Natural killer cell (primary cell): ENCODE measurements around the gene ADGRV1. TPM values are rescaled to one million over a fixed set of nuclear protein-coding genes. Genes with fewer than 3 reads are reported as not detected.

ENCODE experiments used
- ATAC-seq, 3 donors: fragments of 150-1000 bp in 2 of 3; fragments of 200-7000 bp in 1 of 3; cut with Tn5 transposase; 1 replicate in 1 of 3; 2 replicates in 2 of 3; pipeline ENCODE4 v1.10.0; 2021; ENCODE audit warnings: mild to moderate bottlenecking in 2 of 3, moderate library complexity in 2 of 3
- DNase-seq, 2 donors: peaks; one replicate each; pipeline versions ENCODE4 v3.0.0 to v3.0.0-alpha.2; 2013 to 2021; ENCODE audit warnings: mixed read lengths in 1 of 2
- H3K27ac ChIP-seq: one replicate; pipeline ENCODE4 v1.5.1; 2013; ENCODE audit warnings: mild to moderate bottlenecking, low read length
- H3K27me3 ChIP-seq: one replicate; pipeline ENCODE4 v1.6.1; 2013; ENCODE audit warnings: low read length; ENCODE audit not compliant: control insufficient read depth, insufficient read depth
- H3K36me3 ChIP-seq: one replicate; pipeline ENCODE4 v1.6.1; 2013; ENCODE audit warnings: low read length; ENCODE audit not compliant: control insufficient read depth, insufficient read depth
- H3K4me1 ChIP-seq: one replicate; pipeline ENCODE4 v1.6.1; 2013; ENCODE audit warnings: low read length; ENCODE audit not compliant: control insufficient read depth, insufficient read depth
- H3K4me3 ChIP-seq: one replicate; pipeline ENCODE4 v1.5.1; 2013; ENCODE audit warnings: low read length
- H3K9me3 ChIP-seq: one replicate; pipeline ENCODE4 v1.6.1; 2013; ENCODE audit warnings: low read length; ENCODE audit not compliant: control insufficient read depth, insufficient read depth
- H3K27ac Mint-ChIP-seq, 2 donors: one replicate each; pipeline ENCODE4 v1.8.0; 2022; ENCODE audit warnings: mild to moderate bottlenecking in 2 of 2, mixed read lengths in 2 of 2, moderate library complexity in 1 of 2
- H3K27me3 Mint-ChIP-seq, 2 donors: one replicate each; pipeline ENCODE4 v1.8.0; 2022; ENCODE audit warnings: low read depth in 2 of 2, mixed read lengths in 2 of 2
- H3K36me3 Mint-ChIP-seq: one replicate; pipeline ENCODE4 v1.8.0; 2022; ENCODE audit warnings: mixed read lengths
- H3K4me1 Mint-ChIP-seq, 2 donors: one replicate each; pipeline ENCODE4 v1.8.0; 2022; ENCODE audit warnings: mixed read lengths in 2 of 2
- H3K4me3 Mint-ChIP-seq: one replicate; pipeline ENCODE4 v1.8.0; 2022; ENCODE audit warnings: mild to moderate bottlenecking, moderate library complexity, mixed read lengths
- H3K9me3 Mint-ChIP-seq, 2 donors: one replicate each; pipeline ENCODE4 v1.8.0; 2022; ENCODE audit warnings: mixed read lengths in 2 of 2
- WGBS: methylation state at CpG from one replicate; pipeline ENCODE4 v1.1.7; 2013; ENCODE audit warnings: missing lambda C conversion rate; ENCODE audit not compliant: insufficient coverage; 5-methylcytosine and 5-hydroxymethylcytosine counted together
- intact Hi-C: fragments of 100-400 bp; cut with micrococcal nuclease; formaldehyde crosslinking; loops from one replicate; pipeline ENCODE4 v1.14.2; 2022
- total RNA-seq, 4 donors: library from RNA; stranded (reverse); fragments of 120-200 nt in 1 of 4; gene quantifications; one replicate each; pipeline versions ENCODE4 v1.2.3 to v1.2.4, GENCODE V29; 2013 to 2022
- TF ChIP-seq, protein P1 (sequence below): fragments of 200-600 bp; IDR thresholded peaks from one replicate; pipeline ENCODE4 v1.8.0; 2022; ENCODE audit warnings: antibody characterized with exemption

The ADGRV1 gene
- total RNA-seq, 3 donors from 2014 or later (not counting 1 experiment from before 2014, with no cell fraction given) = 0.50 to 0.71 TPM; not detected in 1

DNA sequence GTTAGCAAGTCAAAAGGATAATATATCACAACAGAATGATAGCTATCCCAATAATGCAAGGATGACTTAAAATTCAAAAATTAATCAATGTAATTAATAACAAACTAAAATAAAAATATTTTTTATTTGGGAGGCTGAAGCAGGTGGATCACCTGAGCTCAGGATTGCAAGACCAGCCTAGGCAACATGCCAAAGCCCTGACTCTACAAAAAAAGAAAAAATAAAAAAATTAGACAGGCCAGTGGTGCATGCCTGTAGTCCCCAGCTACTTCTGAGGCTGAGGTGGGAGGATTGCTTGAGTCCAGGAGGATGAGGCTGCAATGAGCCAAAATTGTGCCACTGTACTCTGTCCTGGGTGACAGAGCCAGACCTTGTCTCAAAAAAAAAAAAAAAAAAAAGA is 399.3 kb downstream of the ADGRV1 start:
- intact Hi-C loops = no loop called here
- no peaks in the 10 kb centered on the region for H3K36me3 ChIP-seq
- TF ChIP-seq, protein P1, sequence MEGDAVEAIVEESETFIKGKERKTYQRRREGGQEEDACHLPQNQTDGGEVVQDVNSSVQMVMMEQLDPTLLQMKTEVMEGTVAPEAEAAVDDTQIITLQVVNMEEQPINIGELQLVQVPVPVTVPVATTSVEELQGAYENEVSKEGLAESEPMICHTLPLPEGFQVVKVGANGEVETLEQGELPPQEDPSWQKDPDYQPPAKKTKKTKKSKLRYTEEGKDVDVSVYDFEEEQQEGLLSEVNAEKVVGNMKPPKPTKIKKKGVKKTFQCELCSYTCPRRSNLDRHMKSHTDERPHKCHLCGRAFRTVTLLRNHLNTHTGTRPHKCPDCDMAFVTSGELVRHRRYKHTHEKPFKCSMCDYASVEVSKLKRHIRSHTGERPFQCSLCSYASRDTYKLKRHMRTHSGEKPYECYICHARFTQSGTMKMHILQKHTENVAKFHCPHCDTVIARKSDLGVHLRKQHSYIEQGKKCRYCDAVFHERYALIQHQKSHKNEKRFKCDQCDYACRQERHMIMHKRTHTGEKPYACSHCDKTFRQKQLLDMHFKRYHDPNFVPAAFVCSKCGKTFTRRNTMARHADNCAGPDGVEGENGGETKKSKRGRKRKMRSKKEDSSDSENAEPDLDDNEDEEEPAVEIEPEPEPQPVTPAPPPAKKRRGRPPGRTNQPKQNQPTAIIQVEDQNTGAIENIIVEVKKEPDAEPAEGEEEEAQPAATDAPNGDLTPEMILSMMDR = no peak
- H3K4me1 Mint-ChIP-seq = no peaks in the 10 kb centered on the region
- ATAC-seq = no peak
- H3K27me3 ChIP-seq = peaks cover 3% of the 10 kb centered on the region
- DNase-seq = no peak
- H3K4me3 Mint-ChIP-seq = no peak overlapping the region
- peaks cover 4 to 14% of the 10 kb centered on the region in 2 donors for H3K27me3 Mint-ChIP-seq
- H3K4me1 ChIP-seq = no peaks in the 10 kb centered on the region
- no peaks in the 10 kb centered on the region for H3K36me3 Mint-ChIP-seq
- H3K27ac Mint-ChIP-seq = no peak overlapping the region
- H3K9me3 Mint-ChIP-seq = no peaks in the 10 kb centered on the region
- H3K9me3 ChIP-seq = no peaks in the 10 kb centered on the region
- H3K27ac ChIP-seq = no peak overlapping the region
- H3K4me3 ChIP-seq = no peak overlapping the region

DNA sequence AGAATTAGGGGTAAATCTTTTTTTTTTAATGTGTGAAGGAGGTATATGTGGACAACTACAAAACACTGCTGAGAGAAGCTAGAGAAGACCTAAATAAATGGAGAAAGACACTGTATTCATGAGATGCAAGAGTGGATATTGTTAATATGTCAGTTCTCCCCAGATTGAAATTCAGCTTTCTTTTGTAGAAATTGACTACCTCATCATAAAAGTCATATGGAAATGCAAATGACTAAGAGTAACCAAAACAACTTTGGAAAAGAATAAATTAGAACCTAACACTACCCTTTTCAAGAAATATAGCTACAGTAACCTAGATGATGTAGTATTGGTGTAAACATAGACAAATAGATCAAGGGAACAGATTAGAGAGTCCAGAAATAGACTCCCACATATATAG is 400.7 kb downstream of the ADGRV1 start:
- TF ChIP-seq, protein P1 = no peak
- no peaks in the 10 kb centered on the region for H3K9me3 Mint-ChIP-seq
- Histone ChIP-seq H3K36me3 (no peaks in the 10 kb centered on the region), H3K9me3 (no peaks in the 10 kb centered on the region), H3K27ac (no peak overlapping the region), H3K4me1 (no peaks in the 10 kb centered on the region), H3K27me3 (peaks cover 3% of the 10 kb centered on the region), H3K4me3 (no peak overlapping the region)
- intact Hi-C loops = no loop called here
- H3K27me3 Mint-ChIP-seq = peaks cover 0 to 14% of the 10 kb centered on the region in 2 donors
- no peaks in the 10 kb centered on the region for H3K4me1 Mint-ChIP-seq
- no peak overlapping the region for H3K27ac Mint-ChIP-seq
- H3K36me3 Mint-ChIP-seq = no peaks in the 10 kb centered on the region
- DNase-seq = no peak
- H3K4me3 Mint-ChIP-seq = no peak overlapping the region
- no peak for ATAC-seq

DNA sequence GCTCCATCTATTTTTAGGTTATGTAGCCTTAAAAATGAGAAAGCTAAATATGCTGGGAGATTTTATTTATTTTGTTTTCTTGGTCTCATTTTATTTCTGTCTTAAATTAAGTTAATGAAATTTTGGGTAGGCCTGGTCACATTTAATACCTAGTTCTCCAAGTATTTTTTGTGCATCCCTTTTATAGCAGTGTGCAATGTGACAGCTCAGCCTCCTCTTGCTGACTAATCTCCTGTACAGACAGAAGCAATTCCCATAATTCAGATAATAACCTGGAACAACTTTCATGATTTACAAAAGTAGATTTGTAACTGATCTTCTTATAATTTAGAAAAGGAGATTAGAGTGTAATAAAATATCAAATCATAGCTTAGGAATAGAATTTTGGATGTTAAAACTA is 403.9 kb downstream of the ADGRV1 start:
- H3K27ac Mint-ChIP-seq = no peak overlapping the region
- TF ChIP-seq, protein P1 = no peak
- no peak for ATAC-seq
- H3K4me3 ChIP-seq = no peak overlapping the region
- no peaks in the 10 kb centered on the region for H3K9me3 ChIP-seq
- H3K4me3 Mint-ChIP-seq = no peak overlapping the region
- no peaks in the 10 kb centered on the region for H3K4me1 Mint-ChIP-seq
- H3K27me3 Mint-ChIP-seq = peaks cover 12 to 28% of the 10 kb centered on the region in 2 donors
- H3K27ac ChIP-seq = no peak overlapping the region
- H3K4me1 ChIP-seq = no peaks in the 10 kb centered on the region
- no peaks in the 10 kb centered on the region for H3K36me3 Mint-ChIP-seq
- H3K9me3 Mint-ChIP-seq = no peaks in the 10 kb centered on the region
- peaks cover 4% of the 10 kb centered on the region for H3K27me3 ChIP-seq
- no peak for DNase-seq
- H3K36me3 ChIP-seq = no peaks in the 10 kb centered on the region
- intact Hi-C loops = no loop called here

DNA sequence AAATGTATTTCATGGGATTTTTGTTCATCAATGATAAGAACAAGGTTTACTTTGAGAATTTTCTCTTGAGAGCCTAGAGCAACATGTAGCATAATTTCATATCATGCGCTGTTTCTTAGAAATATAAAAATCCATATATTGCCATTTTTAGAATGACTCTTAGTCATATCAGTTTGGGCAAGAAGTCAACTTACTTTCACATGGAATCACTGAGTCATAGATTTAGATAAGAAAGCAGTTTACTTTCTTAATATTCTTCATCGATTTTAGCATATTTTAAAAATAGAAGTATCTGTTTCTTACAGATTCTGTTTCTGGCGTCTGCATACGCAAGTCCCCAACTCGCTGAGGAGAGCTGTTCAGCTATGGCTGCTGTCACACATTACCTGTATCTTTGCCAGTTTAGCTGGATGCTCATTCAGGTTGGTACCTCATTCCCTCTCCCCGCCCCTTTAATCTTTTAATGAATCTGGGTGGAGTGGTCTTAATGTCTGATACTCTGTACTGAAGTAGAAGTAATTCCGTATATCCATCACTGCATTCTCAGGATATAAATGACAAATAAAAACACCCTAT is 406.6 kb downstream of the ADGRV1 start:
- H3K27me3 Mint-ChIP-seq = peaks cover 17 to 22% of the 10 kb centered on the region in 2 donors
- TF ChIP-seq, protein P1 = no peak
- no peaks in the 10 kb centered on the region for H3K4me1 Mint-ChIP-seq
- WGBS = 93% methylated on average over 3 of the region's 7 CpGs
- no peaks in the 10 kb centered on the region for H3K9me3 Mint-ChIP-seq
- intact Hi-C loops = no loop called here
- ATAC-seq = no peak
- H3K4me3 Mint-ChIP-seq = no peak overlapping the region
- H3K4me3 ChIP-seq = no peak overlapping the region
- DNase-seq = no peak
- H3K27ac Mint-ChIP-seq = no peak overlapping the region
- H3K9me3 ChIP-seq = no peaks in the 10 kb centered on the region
- no peaks in the 10 kb centered on the region for H3K4me1 ChIP-seq
- H3K27ac ChIP-seq = no peak overlapping the region
- no peaks in the 10 kb centered on the region for H3K36me3 Mint-ChIP-seq
- peaks cover 2% of the 10 kb centered on the region for H3K27me3 ChIP-seq
- no peaks in the 10 kb centered on the region for H3K36me3 ChIP-seq
